ENCODE results near the gene BDNF. TPM values are rescaled to one million over a fixed set of nuclear protein-coding genes. Genes with fewer than 3 reads are reported as not detected.
A peak's percentile ranks its signal among the peaks of the same experiment; 100 is the strongest.

BDNF gene
- total RNA-seq, 1 donor from 2014 or later, result 4.3 TPM

DNA sequence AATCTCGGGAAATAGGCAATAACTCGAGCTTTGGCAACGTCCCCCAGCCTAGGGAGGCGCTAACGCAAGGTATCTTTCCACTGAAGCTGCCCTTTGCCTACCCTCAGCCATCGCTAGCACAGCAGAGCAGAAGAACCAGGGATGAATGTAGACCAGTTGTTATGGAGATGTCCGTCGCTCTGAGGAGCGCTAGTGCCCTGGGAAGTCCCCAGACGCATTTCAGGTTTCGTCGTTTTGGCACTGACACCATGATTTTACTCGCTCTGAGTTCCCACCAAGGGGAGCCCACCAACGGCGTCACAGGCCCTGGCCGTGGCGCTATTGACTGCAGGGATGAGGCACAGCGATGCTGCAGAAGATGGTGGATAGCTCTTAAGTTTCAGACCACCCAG lies 22.7 kb upstream of the BDNF start:
- peaks cover 16% of the 10 kb centered on the region for H3K4me1 ChIP-seq
- H3K27ac ChIP-seq, result no peak overlapping the region
- no peak for TF ChIP-seq CTCF (IDR thresholded peaks at IDR 0.05)
- H3K4me3 ChIP-seq, result no peak overlapping the region
- no peaks in the 10 kb centered on the region for H3K36me3 ChIP-seq
- DNase-seq (no peak), ATAC-seq (no peak)
- H3K9me3 ChIP-seq, result no peaks in the 10 kb centered on the region
- H3K27me3 ChIP-seq, result peaks cover 73% of the 10 kb centered on the region
- intact Hi-C loops (cut with DNase I), result no loop called here

GRCh38 chr11:27722117-27722952 lies 22.1 kb upstream of the BDNF start:
- ATAC-seq, result no peak
- Histone ChIP-seq H3K27ac (no peak overlapping the region), H3K4me1 (peaks cover 16% of the 10 kb centered on the region), H3K27me3 (peaks cover 78% of the 10 kb centered on the region), H3K4me3 (no peak overlapping the region), H3K36me3 (no peaks in the 10 kb centered on the region), H3K9me3 (no peaks in the 10 kb centered on the region)
- no peak for TF ChIP-seq CTCF (IDR thresholded peaks at IDR 0.05)
- no peak for DNase-seq
- intact Hi-C loops (cut with DNase I), result no loop called here

DNA sequence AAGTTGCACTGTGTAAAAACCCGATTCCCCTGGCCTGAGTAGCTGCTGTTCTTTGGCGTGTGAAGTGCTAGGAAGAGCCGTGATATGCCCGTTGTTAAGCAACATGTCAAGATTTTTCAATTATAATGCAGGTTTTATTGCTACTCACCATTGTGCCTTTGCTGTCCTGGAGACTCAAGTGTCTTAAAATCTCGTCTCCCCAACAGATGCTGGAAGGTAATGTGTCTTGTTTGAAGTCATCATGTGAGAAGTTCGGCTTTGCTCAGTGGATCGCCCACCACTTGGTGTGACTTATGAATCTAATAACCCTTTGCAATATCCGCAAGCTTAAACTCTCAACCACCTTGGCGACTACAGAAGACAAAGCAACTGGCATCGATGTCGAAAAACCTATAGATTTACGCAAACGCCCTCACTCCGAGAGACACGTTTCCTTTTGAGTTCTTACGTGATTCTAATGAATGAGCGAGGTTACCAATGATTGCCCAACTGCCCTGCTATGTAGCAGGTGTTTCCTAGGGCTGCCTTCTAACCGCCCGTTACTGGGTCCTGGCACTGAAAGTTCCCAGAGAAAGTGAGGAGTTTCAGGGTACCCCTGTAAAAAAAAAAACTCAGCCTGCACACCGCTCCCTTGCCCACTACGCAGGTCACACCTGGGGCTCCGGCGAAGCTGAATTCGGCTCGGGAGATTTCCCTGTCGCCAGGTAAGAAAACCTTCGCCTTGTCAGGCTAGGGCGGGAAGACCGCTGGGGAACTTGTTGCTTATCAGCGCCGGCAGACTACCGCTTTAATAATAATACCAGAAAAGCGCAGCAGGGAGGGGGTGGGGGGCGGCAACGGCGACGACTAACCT lies 21.2 kb upstream of the BDNF start:
- no peak for ATAC-seq
- peaks cover 16% of the 10 kb centered on the region for H3K4me1 ChIP-seq
- H3K27me3 ChIP-seq, result peaks cover 86% of the 10 kb centered on the region
- intact Hi-C loops (cut with DNase I), result no loop called here
- TF ChIP-seq CTCF (IDR thresholded peaks at IDR 0.05), result no peak
- no peak for DNase-seq
- no peak overlapping the region for H3K27ac ChIP-seq
- no peaks in the 10 kb centered on the region for H3K9me3 ChIP-seq
- no peak overlapping the region for H3K4me3 ChIP-seq
- no peaks in the 10 kb centered on the region for H3K36me3 ChIP-seq

DNA sequence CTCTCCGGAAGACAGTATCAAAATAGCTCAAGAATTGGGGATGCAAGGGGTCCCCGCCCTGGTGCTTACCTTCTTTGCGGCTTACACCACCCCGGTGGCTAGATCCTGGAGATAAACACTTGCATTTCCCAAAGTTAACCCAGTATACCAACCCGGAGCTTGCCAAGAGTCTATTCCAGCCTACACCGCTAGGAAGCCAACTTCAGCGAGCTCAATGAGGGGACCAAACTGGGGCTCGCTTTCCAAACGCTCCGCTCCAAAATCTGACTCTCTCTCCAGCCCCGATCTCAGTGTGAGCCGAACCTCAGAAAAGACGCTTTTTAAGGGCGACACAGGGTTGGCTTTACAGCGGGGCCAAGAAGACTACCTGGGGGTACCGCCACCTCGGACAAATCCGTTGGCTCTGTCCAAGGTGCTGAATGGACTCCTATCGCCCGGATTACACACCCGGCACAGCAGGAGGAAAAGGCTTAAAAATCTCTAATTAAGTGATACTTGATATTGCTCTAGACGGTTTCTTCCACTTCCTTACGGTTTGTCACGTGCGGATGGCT lies 20.1 kb upstream of the BDNF start:
- no peak overlapping the region for H3K27ac ChIP-seq
- no peak overlapping the region for H3K4me3 ChIP-seq
- H3K9me3 ChIP-seq, result no peaks in the 10 kb centered on the region
- H3K36me3 ChIP-seq, result no peaks in the 10 kb centered on the region
- ATAC-seq (peak; percentile 51), DNase-seq (no peak)
- intact Hi-C loops (cut with DNase I), result no loop called here
- no peak for TF ChIP-seq CTCF (IDR thresholded peaks at IDR 0.05)
- peaks cover 87% of the 10 kb centered on the region for H3K27me3 ChIP-seq
- peaks cover 16% of the 10 kb centered on the region for H3K4me1 ChIP-seq

DNA sequence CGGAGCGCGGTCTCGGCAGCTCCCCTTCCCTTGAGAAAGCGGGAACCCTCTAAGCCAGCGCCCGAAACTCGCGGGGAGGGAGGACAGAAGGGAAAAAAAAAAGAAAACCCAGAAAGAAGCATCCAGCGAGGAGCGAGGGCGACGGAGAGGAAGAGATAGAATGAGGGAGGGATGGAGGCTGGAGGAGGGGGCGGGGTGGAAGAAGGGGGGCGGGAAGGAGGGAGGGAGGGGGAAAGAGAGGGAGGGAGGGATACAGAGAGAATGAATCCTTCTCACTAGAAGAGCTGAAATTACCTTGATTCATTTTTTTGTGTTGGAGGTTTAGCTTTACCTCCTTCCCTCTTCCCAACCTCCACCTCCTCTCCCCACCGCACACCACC lies 19.3 kb upstream of the BDNF start:
- DNase-seq (no peak), ATAC-seq (no peak)
- TF ChIP-seq CTCF (IDR thresholded peaks at IDR 0.05), result no peak
- intact Hi-C loops (cut with DNase I), result no loop called here
- Histone ChIP-seq H3K4me3 (peak overlapping the region; percentile 26), H3K9me3 (no peaks in the 10 kb centered on the region), H3K36me3 (no peaks in the 10 kb centered on the region), H3K27me3 (peaks cover 79% of the 10 kb centered on the region), H3K27ac (no peak overlapping the region), H3K4me1 (peaks cover 16% of the 10 kb centered on the region)

Data from upper lobe of right lung (tissue), 1 donor.